Activated naive CD4-positive, alpha-beta T cell treated with anti-CD3 and anti-CD28 coated beads for 36 hours (primary cell): Measurements from ENCODE around the gene MYOC. TPM values are rescaled to one million over a fixed set of nuclear protein-coding genes. Genes with fewer than 3 reads are reported as not detected.
"Not testable (repeated sequence)": the region's sequence is repeated elsewhere in the genome, so short reads cannot be mapped to it uniquely, and the experiment has no call there.

ENCODE experiments used
- CTCF ChIA-PET: fragments of 350-600 bp; sonication (Branson Sonifier 250); formaldehyde crosslinking; loops from one replicate; lab custom pipeline; 2021; ENCODE audit warnings: antibody characterized with exemption; lab: Charles Lee
- DNase-seq: peaks from one replicate; pipeline ENCODE4 v3.0.0-alpha.2; 2020
- H3K27ac Mint-ChIP-seq: one replicate; pipeline ENCODE4 v1.8.0; 2021; ENCODE audit warnings: mild to moderate bottlenecking, mixed read lengths
- H3K27me3 Mint-ChIP-seq: one replicate; pipeline ENCODE4 v1.8.0; 2021; ENCODE audit warnings: low read depth, mixed read lengths
- H3K36me3 Mint-ChIP-seq: one replicate; pipeline ENCODE4 v1.8.0; 2021; ENCODE audit warnings: low read depth, mixed read lengths
- H3K4me1 Mint-ChIP-seq: one replicate; pipeline ENCODE4 v1.8.0; 2021; ENCODE audit warnings: low read depth, mixed read lengths
- H3K4me3 Mint-ChIP-seq: one replicate; pipeline ENCODE4 v1.8.0; 2021; ENCODE audit warnings: mild to moderate bottlenecking, moderate library complexity, mixed read lengths
- H3K9me3 Mint-ChIP-seq: one replicate; pipeline ENCODE4 v1.8.0; 2021; ENCODE audit warnings: mixed read lengths
- intact Hi-C: fragments of 100-400 bp; cut with micrococcal nuclease; formaldehyde crosslinking; loops from one replicate; pipeline ENCODE4 v1.15.1; 2023
- total RNA-seq, 2 experiments: library from RNA; stranded (reverse); gene quantifications; one replicate each; pipeline ENCODE4 v1.2.3, GENCODE V29; 2021

The MYOC gene
- total RNA-seq, 2 experiments from 2014 or later, result not detected

- DNase-seq, result no peak
- Mint-ChIP-seq H3K27me3 (no peaks in the 10 kb centered on the region), H3K36me3 (no peaks in the 10 kb centered on the region), H3K9me3 (no peaks in the 10 kb centered on the region), H3K4me1 (no peaks in the 10 kb centered on the region), H3K4me3 (no peak overlapping the region), H3K27ac (no peak overlapping the region)
- intact Hi-C loops, result no loop called here
- CTCF ChIA-PET, result no interaction called here
Observed at GRCh38 chr1:171663854-171664575, 11.5 kb upstream of the MYOC start.

- Mint-ChIP-seq H3K4me1 (no peaks in the 10 kb centered on the region), H3K27me3 (no peaks in the 10 kb centered on the region), H3K4me3 (no peak overlapping the region), H3K27ac (no peak overlapping the region), H3K36me3 (no peaks in the 10 kb centered on the region), H3K9me3 (no peaks in the 10 kb centered on the region)
- DNase-seq, result no peak
- CTCF ChIA-PET, result no interaction called here
- intact Hi-C loops, result no loop called here
Observed at GRCh38 chr1:171663036-171663853, 10.8 kb upstream of the MYOC start.

GRCh38 chr1:171661076-171661650 lies 8.7 kb upstream of the MYOC start:
- H3K27ac Mint-ChIP-seq, result no peak overlapping the region
- intact Hi-C loops, result no loop called here
- H3K27me3 Mint-ChIP-seq, result no peaks in the 10 kb centered on the region
- CTCF ChIA-PET, result interaction anchor here (0.7 kb wide), 1 partner anchor 12 kb away, joined by 4 read pairs; no protein-coding TSS in a partner anchor
- no peaks in the 10 kb centered on the region for H3K36me3 Mint-ChIP-seq
- no peak overlapping the region for H3K4me3 Mint-ChIP-seq
- no peaks in the 10 kb centered on the region for H3K4me1 Mint-ChIP-seq
- no peaks in the 10 kb centered on the region for H3K9me3 Mint-ChIP-seq
- DNase-seq, result no peak

GRCh38 chr1:171656206-171656605 lies 3.7 kb upstream of the MYOC start:
- CTCF ChIA-PET, result interaction anchor here (0.5 to 3.4 kb wide), 9 partner anchors 10 to 378 kb away, joined by 3 to 24 read pairs (median 5); partner anchors contain the start of gene VAMP4
- DNase-seq, H3K9me3 Mint-ChIP-seq, H3K4me3 Mint-ChIP-seq, H3K27ac Mint-ChIP-seq, H3K36me3 Mint-ChIP-seq, H3K27me3 Mint-ChIP-seq: not testable (repeated sequence)
- peaks cover 11% of the 10 kb centered on the region for H3K4me1 Mint-ChIP-seq
- intact Hi-C loops, result loop anchor here (10.0 kb wide), 1 partner anchor 739 kb away; no protein-coding TSS in a partner anchor

GRCh38 chr1:171655746-171656116 lies 3.2 kb upstream of the MYOC start:
- H3K9me3 Mint-ChIP-seq, result no peaks in the 10 kb centered on the region
- H3K4me3 Mint-ChIP-seq, result no peak overlapping the region
- intact Hi-C loops, result loop anchor here (1.0 to 10.0 kb wide), 6 partner anchors 63 to 739 kb away; partner anchors contain the start of genes METTL13 and PRRC2C
- no peak overlapping the region for H3K27ac Mint-ChIP-seq
- no peak for DNase-seq
- CTCF ChIA-PET, result interaction anchor here (0.8 to 3.4 kb wide), 13 partner anchors 10 to 328 kb away, joined by 3 to 24 read pairs (median 4); partner anchors contain the start of gene VAMP4
- peaks cover 11% of the 10 kb centered on the region for H3K4me1 Mint-ChIP-seq
- H3K27me3 Mint-ChIP-seq, result peaks cover 5% of the 10 kb centered on the region
- no peaks in the 10 kb centered on the region for H3K36me3 Mint-ChIP-seq

- Mint-ChIP-seq H3K4me1 (peaks cover 11% of the 10 kb centered on the region), H3K9me3 (no peaks in the 10 kb centered on the region), H3K27me3 (peaks cover 5% of the 10 kb centered on the region), H3K27ac (no peak overlapping the region), H3K4me3 (peak overlapping the region; percentile 39), H3K36me3 (no peaks in the 10 kb centered on the region)
- intact Hi-C loops, result loop anchor here (1.0 to 10.0 kb wide), 6 partner anchors 64 to 740 kb away; partner anchors contain the start of genes METTL13 and PRRC2C
- CTCF ChIA-PET, result interaction anchor here (0.8 to 3.4 kb wide), 21 partner anchors 9 to 331 kb away, joined by 3 to 24 read pairs (median 4); partner anchors contain the start of genes METTL13 and VAMP4
- DNase-seq, result peak; percentile 92
Observed at GRCh38 chr1:171654942-171655745, 2.7 kb upstream of the MYOC start.

GRCh38 chr1:171654201-171654941 lies 1.9 kb upstream of the MYOC start:
- Mint-ChIP-seq H3K36me3 (no peaks in the 10 kb centered on the region), H3K4me3 (no peak overlapping the region), H3K27ac (no peak overlapping the region), H3K9me3 (no peaks in the 10 kb centered on the region), H3K4me1 (peaks cover 11% of the 10 kb centered on the region), H3K27me3 (peaks cover 5% of the 10 kb centered on the region)
- no peak for DNase-seq
- intact Hi-C loops, result loop anchor here (2.0 to 10.0 kb wide), 3 partner anchors 64 to 740 kb away; partner anchors contain the start of gene PRRC2C
- CTCF ChIA-PET, result interaction anchor here (0.8 to 3.4 kb wide), 18 partner anchors 9 to 332 kb away, joined by 3 to 24 read pairs (median 4); partner anchors contain the start of genes METTL13 and VAMP4

GRCh38 chr1:171653796-171654195 lies 1.3 kb upstream of the MYOC start:
- Mint-ChIP-seq H3K9me3 (no peaks in the 10 kb centered on the region), H3K27me3 (peaks cover 5% of the 10 kb centered on the region), H3K4me1 (peaks cover 11% of the 10 kb centered on the region), H3K36me3 (no peaks in the 10 kb centered on the region), H3K27ac (no peak overlapping the region), H3K4me3 (no peak overlapping the region)
- CTCF ChIA-PET, result interaction anchor here (1.1 to 3.4 kb wide), 4 partner anchors 8 to 144 kb away, joined by 4 to 24 read pairs (median 4); no protein-coding TSS in a partner anchor
- intact Hi-C loops, result loop anchor here (2.0 to 10.0 kb wide), 3 partner anchors 65 to 741 kb away; partner anchors contain the start of gene PRRC2C
- DNase-seq, result no peak

GRCh38 chr1:171646249-171646560 lies 6.3 kb downstream of the MYOC start:
- DNase-seq, result no peak
- Mint-ChIP-seq H3K27ac (no peak overlapping the region), H3K4me3 (no peak overlapping the region), H3K27me3 (no peaks in the 10 kb centered on the region), H3K36me3 (no peaks in the 10 kb centered on the region), H3K4me1 (peaks cover 4% of the 10 kb centered on the region), H3K9me3 (no peaks in the 10 kb centered on the region)
- intact Hi-C loops, result loop anchor here (5.0 kb wide), 2 partner anchors 196 to 781 kb away; partner anchors contain the start of gene DNM3
- CTCF ChIA-PET, result interaction anchor here (0.5 to 3.8 kb wide), 11 partner anchors 9 to 339 kb away, joined by 3 to 41 read pairs (median 4); partner anchors contain the start of gene FMO4

- H3K9me3 Mint-ChIP-seq, result no peaks in the 10 kb centered on the region
- no peaks in the 10 kb centered on the region for H3K36me3 Mint-ChIP-seq
- H3K27ac Mint-ChIP-seq, result no peak overlapping the region
- CTCF ChIA-PET, result interaction anchor here (0.9 to 3.8 kb wide), 26 partner anchors 9 to 342 kb away, joined by 3 to 41 read pairs (median 4); partner anchors contain the start of genes FMO4 and VAMP4
- no peaks in the 10 kb centered on the region for H3K27me3 Mint-ChIP-seq
- intact Hi-C loops, result loop anchor here (1.0 to 5.0 kb wide), 6 partner anchors 96 to 782 kb away; partner anchors contain the start of genes DNM3 and PRRC2C
- no peak for DNase-seq
- no peak overlapping the region for H3K4me3 Mint-ChIP-seq
- H3K4me1 Mint-ChIP-seq, result peaks cover 4% of the 10 kb centered on the region
Observed at GRCh38 chr1:171645553-171646248, 6.8 kb downstream of the MYOC start.
